ENCODE measurements around the gene SNX20.

DNA sequence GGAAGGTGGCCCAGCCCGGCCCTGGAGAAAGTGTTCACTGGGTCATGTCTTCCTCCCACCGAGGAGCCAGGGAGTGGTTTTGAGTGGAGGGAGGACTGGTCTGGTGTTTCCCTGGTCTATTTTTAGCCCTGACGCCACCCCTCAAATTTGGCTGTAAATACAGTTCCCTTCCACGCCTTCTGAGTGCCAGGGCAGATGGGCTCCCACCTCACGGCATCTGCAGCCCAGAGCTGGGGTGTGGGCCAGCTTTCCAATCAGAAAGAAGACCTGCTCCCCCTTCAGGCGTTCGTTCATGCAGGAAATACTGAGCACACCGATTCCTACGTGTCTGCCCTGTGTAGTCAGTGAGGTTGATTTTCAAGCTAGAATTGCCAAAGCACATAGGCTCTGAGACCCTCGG lies 53.7 kb downstream of the SNX20 start:
- TF ChIP-seq, protein P1, sequence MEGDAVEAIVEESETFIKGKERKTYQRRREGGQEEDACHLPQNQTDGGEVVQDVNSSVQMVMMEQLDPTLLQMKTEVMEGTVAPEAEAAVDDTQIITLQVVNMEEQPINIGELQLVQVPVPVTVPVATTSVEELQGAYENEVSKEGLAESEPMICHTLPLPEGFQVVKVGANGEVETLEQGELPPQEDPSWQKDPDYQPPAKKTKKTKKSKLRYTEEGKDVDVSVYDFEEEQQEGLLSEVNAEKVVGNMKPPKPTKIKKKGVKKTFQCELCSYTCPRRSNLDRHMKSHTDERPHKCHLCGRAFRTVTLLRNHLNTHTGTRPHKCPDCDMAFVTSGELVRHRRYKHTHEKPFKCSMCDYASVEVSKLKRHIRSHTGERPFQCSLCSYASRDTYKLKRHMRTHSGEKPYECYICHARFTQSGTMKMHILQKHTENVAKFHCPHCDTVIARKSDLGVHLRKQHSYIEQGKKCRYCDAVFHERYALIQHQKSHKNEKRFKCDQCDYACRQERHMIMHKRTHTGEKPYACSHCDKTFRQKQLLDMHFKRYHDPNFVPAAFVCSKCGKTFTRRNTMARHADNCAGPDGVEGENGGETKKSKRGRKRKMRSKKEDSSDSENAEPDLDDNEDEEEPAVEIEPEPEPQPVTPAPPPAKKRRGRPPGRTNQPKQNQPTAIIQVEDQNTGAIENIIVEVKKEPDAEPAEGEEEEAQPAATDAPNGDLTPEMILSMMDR (IDR thresholded peaks at IDR 0.05; ENCODE audit: insufficient read depth, low read depth, low read length) = no peak
- no peak for TF ChIP-seq EZH2 (IDR thresholded peaks at IDR 0.05; ENCODE audit: insufficient read depth, low read length)

Data from astrocyte (in vitro differentiated cells and primary cell).